Measurements from ENCODE around the gene MLH1.

The MLH1 gene

DNA sequence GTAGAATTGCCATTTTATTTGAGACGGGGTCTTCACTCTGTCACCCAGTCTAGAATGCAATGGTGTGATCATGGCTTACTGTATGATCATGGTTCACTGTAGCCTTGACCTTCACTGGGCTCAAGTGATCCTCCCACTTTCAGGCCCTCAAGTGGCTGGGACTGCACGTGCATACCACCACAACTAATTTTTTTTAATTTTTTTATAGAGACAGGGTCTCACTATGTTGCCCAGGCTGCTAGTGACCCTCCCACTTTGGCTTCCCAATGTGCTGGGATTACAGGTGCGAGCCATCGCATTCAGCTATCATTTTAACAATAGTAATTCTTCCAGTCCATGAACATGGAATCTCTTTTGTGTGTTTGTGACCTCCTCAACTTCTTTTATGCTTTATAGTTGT, 12.3 kb upstream of the MLH1 start:
- DNase-seq: no peak

DNA sequence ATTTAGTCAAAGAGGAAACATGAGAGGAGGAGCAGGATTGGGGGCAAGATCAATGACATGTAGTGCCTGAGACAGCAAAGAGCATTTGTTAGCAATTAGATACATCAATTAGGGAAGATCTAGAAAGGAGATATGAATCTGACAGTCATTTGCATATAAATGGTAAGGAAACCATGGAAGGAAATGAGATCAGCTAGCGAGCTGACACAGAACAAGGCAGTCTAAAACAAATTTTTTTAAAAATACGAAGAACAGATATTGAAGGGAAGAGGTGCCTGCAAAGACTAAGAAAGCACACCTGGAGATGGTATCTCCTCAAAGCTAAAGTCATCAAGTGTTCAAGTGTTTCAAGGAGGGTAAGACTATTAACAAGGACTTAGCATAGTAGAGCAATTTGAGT, 5.0 kb upstream of the MLH1 start:
- DNase-seq: no peak

DNA sequence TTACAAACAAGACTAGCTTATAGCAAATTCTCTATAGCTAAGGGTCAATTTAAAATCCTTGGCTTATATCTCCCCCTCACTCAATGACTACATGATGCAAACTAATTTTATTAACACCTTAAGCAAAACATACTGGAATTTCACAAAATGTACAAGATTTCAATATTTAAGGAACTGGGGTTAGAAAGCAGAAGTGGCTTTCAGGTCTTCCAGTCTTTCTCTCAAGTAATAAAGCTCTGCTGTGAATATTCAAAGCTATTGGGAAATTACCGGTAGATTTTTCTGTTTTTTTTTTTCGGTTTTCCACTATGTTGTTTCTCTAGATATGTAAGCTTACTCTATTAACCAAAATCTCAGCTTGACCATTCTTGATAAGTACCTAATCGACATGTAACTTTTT, 4.3 kb upstream of the MLH1 start:
- DNase-seq: no peak

DNA sequence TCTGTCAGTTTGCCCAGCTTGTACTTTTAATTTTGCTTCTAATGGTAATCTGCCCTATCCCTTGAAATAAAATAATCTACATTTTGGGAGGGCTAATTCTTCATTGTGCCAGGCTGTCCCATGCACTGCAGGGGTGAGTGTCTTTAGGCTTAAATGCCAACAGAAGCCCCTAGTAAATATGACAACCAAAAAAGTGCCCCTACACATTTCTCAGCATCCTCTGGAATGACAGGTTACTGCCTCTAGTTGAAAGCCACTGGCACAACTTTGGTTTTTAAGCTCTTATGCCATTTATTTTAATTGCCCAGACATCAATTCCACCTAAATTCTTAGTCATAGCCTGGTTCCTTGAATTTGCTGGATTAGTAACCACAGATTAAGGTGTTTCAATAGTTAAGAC, 3.8 kb upstream of the MLH1 start:
- no peak for DNase-seq

DNA sequence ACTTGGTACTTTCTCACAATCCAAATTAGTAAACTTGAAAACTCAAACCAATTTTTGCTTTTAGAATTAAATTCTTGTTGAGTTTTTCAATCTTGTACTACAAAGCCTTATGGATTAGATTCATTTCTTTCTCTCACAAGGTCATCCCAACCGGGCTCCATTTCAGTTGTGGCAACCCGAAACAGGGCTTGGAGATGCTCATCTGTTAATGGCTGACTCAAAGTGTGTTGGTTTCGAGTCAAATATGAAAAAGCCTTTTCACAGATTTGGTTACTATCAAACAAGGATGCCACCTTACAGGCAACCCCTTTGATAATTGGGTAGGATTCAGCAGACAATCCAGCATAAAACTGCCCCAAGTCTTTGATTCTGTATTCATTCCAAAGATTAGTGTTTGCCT, 2.2 kb upstream of the MLH1 start:
- no peak for DNase-seq

DNA sequence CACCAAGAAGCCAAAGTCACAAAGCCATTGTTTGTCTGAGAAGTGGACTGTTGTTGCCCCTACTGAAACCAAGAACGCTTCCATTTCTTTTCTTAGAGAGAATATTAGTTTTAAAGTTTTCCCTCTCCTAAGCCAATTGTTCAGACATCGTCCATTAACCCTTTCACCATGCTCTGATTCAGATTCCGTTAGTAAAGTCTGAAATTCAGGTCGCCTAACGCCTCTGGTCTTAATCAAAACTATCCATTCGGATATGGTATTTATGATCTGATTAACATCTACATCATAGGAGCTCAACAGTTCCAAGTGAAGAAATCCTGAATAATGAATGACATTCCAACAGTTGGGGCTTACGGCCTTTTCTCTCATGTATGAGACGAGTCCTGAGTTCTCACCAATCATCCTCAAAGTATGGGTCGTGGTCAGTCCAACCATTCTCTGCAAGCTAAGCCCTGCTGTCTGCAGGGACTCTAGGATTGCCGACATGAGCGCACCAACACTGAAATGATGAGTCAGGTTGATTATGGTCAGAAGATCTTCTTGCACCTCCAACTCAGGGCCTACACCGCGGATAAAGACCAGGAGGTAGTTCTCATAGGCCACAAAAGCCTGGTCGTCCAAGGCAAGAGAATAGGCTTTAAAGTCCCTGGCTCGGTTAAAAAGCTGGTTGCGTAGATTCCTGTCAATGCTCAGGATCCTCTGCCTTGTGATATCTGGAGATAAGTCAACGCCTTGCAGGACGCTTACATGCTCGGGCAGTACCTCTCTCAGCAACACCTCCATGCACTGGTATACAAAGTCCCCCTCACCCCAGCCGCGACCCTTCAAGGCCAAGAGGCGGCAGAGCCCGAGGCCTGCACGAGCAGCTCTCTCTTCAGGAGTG, 1.2 kb upstream of the MLH1 start:
- DNase-seq: peak in 1 of 2 donors; percentile 11

DNA sequence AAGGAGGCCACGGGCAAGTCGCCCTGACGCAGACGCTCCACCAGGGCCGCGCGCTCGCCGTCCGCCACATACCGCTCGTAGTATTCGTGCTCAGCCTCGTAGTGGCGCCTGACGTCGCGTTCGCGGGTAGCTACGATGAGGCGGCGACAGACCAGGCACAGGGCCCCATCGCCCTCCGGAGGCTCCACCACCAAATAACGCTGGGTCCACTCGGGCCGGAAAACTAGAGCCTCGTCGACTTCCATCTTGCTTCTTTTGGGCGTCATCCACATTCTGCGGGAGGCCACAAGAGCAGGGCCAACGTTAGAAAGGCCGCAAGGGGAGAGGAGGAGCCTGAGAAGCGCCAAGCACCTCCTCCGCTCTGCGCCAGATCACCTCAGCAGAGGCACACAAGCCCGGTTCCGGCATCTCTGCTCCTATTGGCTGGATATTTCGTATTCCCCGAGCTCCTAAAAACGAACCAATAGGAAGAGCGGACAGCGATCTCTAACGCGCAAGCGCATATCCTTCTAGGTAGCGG, 452 bp upstream of the MLH1 start, which contains the start of gene EPM2AIP1:
Gene EPM2AIP1, minus strand, starts transcription at position 326 of the 520 bp plus-strand sequence. Its CDS starts 54 bp downstream, at position 272.
- peak in 1 of 2 donors; percentile 96 for DNase-seq

DNA sequence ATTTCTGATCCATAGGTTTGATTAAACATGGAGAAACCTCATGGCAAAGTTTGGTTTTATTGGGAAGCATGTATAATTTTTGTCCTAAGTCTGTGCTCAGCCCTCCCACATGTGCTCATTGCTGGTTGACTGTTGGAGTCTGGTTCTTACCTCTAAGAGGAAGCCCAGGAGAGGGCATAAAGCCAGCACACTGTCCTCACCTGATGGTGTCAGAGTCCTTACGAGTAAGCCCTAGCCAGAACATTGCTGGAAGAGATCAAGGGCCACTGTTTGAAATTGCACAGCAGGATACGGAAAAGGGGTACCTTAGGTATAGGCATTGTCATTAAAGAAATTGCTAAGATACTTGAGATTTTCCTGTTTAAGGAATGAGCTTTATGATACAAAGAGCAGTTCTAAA, 21.3 kb downstream of the MLH1 start:
- DNase-seq: no peak

DNA sequence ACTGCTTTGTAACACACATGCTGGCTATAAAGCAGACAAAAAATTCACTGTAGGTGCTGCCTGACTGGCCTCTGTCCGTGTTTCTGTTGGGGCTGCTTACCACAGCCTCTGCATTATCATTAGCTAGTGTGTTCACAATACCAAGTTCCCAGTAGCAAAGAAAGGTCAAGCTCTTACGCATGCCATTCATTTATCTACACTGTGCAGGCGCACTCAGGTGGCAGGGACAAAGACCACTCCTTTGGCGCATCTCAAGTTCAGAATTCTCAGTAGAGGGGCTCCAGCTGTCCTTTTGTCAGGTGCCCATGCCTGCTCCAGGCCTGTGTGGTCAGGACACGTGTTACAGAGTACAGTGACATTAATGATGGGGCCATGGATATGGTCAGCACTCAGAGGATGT, 22.3 kb downstream of the MLH1 start:
- DNase-seq: no peak

DNA sequence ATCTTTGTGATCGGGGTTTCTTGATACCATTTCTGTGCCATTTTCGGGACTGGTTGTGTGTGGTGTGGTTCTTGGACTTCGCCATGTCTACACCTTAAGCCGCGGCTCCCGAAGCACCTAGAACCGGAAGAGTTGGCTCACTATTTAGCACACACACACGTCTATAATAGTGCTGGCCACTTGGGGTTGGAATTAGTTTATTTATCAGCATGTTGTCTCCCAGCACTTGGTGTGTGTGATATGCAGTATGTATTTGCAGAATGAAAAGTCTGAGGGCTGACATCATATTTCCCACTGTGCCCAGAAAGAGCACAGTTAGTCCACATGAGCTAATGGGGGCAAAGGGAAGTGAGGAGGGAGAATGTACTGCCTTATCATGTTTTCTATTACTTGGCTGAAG, 23.6 kb downstream of the MLH1 start:
- no peak for DNase-seq

DNA sequence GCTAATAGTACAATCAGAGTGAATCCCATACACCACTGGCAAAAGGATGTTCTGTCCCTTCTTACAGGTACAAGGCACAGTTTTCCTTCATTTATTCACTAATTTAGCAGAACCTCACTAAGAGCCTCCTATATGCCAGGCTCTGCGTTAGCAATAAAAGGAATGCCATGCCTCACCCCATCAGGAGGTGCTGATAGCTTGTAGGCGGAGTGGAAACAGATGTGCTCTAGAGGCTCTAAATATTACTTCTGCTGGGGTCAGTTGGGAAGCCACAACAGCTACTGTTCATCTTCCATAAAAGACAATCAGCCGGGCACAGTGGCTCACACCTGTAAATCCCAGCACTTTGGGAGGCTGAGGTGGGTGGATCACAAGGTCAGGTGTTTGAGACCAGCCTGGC, 24.4 kb downstream of the MLH1 start:
- DNase-seq: no peak

DNA sequence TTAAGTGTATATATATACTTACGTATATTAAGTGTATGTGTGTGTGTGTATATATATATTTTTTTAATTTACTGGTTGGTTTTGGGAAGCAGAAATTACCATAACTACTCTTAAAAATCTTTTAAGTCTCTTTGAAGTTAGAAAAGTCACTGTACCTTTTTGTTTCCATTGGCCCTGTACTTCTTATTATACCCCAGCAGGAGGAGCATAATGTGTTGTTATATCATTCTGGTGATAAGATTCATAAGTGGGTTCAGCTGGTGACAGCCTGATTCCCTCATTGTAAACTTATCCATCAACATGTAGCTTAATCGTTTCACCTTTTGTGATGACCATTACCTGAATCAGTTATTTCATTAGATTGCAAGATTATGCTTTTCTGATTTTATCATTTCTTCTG, 30.8 kb downstream of the MLH1 start:
- DNase-seq: no peak

DNA sequence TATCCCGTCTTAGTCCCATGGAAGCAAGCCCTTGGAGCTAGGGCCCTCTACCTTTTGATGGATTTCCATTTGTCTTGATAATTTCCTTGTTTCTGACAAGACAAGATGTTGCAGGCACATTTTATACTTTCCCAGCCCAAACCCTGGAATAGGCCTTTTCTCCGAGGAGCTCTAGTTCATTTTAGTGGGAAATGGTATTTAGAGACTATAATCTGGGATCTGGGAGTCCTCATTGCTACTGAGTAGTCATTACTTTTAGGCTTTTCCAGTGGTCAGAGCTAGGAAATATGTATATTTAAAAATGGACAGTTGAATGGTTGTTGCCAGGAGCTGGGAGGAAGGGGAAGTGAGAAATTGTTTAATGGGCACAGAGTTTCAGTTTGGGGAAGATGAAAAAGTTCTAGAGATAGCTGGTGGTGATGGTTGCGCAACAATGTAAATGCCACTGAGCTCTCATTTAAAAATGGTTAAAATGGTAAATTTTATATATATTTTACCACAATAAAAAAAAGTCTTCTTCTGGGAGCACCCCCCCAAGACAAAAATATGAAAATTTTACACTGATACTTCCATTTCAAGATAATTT, 31.6 kb downstream of the MLH1 start:
- no peak for DNase-seq

DNA sequence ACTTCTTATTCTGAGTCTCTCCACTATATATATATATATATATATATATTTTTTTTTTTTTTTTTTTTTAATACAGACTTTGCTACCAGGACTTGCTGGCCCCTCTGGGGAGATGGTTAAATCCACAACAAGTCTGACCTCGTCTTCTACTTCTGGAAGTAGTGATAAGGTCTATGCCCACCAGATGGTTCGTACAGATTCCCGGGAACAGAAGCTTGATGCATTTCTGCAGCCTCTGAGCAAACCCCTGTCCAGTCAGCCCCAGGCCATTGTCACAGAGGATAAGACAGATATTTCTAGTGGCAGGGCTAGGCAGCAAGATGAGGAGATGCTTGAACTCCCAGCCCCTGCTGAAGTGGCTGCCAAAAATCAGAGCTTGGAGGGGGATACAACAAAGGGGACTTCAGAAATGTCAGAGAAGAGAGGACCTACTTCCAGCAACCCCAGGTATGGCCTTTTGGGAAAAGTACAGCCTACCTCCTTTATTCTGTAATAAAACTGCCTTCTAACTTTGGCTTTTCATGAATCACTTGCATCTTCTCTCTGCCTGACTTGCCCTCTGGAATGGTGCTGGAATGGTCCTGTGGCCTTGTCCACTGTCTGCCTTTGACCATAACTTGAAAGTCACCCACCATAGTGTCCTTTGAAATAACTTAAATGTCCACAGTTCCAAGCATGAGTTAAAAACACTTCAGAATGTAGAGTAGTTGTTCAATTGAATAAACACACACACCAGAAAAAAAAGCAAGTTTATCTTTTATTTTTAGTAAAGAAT, 32.4 kb downstream of the MLH1 start:
- DNase-seq: no peak

DNA sequence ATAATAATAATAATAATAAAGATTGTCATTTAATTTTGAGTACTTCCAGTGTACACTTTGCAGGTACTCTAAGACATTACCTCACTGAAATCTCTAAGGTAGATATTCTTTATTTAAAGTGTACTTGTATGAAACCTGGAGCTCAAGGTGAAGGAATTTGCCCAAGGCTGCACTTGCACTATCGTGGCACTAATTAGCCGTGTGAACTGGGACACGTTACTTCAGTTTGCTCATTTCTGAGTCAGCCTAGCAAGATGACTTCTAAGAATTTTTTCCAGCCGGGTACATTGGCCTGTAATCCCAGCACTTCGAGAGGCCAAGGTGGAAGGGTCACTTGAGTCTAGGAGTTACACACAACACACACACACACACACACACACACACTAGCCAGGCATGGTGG, 33.5 kb downstream of the MLH1 start:
- DNase-seq: no peak

DNA sequence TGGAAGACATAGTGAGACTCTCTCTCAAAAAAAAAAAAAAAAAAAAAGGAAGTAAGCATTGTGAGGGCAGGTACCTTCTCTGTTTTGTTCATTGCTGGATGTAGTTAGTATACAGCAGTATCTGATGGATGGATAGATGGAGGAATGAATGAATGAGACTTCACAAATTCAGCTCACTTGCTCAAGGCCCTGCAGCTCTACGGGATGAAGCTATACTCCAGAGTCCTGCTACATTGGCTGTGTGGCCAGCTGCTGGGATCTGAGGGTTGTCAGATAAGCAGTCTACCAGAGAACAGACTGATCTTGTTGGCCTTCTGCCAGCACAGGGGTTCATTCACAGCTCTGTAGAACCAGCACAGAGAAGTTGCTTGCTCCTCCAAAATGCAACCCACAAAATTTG, 35.0 kb downstream of the MLH1 start:
- no peak for DNase-seq

DNA sequence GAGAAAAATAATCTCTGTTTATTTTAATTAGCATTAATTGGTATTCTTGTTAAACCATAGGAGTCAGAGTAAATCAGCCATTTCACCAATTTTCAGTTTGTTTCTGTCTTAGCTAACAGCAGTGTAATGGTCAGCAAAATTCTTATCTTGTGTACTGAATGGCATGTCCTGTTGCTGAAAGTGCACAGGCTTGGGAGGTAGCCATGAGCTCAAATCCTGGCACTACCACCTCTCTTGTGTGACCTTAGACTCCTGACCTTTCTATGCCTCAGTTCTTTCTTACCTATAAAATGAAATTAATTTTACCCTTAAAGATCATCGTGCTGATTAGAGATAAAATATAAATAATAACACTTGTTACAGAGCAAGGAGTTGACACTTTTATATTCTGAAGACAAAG, 35.8 kb downstream of the MLH1 start:
- DNase-seq: no peak

DNA sequence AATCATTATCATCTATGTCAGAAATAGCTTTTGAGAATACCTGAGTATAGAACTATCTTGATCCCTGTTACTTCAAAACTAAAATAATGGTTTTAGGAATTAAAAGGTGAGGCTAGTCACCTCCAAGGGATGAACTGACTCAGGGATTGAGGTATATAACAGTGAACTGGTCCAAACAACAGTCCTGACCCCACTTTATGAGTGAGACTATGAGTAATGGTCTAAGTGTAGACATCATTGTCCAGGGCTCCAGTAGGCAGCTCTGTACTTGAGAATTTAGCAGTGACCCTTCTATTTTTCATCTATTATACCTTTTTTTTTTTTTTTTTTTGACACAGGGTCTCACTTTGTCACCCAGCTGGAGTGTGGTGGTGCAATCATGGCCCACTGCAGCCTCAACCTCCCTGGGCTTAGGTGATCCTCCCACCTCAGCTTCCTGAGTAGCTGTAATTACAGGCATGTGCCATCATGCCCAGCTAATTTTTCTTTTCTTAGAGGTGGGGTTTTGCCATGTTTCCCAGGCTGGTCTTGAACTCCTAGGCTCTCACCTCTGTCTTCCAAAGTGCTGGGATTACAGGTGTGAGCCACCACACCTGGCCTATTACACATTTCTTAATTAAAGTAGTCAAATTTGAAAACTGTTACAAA, 36.3 kb downstream of the MLH1 start:
- no peak for DNase-seq

DNA sequence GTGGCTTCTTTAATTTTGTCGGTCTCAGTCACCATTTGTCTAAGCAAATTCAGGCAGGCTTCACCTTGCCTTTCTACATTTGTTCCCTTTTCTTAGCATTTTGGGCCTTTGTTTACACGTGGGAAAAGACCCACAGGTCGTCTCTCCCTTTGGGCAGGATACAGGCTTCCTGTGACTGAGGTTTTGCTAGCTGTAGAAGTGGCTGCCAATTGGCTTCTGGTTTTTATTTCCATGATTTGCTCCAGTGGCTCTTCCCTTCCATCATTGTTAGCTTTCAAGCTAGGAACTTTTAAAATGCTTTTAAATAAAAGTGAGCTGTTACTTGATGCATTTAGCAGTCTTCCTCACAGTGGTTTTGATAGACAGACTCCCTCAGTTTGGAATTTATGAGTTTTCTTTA, 37.3 kb downstream of the MLH1 start:
- no peak for DNase-seq

DNA sequence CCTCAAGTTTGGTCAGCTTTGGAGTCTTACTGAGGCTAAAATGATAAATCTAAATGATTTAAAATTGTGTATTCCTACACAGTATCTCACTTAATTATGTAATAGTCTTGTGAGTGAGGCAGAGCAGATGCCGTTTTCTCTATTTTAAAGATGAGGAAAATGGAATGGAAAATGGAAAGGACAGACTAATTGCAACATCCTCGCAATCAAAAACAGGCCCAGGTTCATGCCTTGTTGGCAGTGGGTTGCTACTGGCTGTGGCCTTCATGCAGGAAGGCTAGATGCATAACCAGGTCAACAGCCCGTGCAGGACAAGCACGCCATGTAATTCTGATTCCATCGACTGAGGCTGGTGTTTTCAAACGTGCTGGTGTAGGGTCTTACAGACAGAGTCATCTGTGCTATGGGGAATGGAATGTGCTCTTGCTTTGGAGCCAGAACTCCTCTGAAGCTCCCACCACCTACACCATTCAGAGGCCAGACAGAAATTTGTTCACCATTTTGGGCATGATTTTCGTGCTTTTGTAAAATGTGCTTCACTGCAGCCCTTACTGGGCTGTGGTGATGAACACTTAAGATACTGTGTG, 37.9 kb downstream of the MLH1 start:
- no peak for DNase-seq

DNA sequence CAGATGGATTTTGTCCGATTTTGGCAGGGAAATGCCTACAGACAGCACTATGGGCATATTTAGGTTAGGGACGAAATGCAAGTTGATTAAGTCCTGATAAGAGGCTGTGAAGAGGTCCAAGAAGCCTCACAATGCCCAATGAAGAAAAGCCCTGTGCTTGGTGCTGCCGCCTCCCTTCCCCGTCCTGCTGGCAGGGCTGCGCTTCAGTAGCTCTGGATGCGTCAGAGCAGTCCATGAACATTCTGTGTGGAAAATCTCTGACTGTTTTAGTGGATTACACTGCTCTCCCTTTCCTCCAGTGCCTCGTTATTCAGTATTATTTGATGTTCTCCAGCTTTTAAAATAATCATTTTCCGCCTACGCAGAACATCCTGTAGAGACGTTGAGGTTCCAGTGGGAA, 39.6 kb downstream of the MLH1 start:
- no peak for DNase-seq

DNA sequence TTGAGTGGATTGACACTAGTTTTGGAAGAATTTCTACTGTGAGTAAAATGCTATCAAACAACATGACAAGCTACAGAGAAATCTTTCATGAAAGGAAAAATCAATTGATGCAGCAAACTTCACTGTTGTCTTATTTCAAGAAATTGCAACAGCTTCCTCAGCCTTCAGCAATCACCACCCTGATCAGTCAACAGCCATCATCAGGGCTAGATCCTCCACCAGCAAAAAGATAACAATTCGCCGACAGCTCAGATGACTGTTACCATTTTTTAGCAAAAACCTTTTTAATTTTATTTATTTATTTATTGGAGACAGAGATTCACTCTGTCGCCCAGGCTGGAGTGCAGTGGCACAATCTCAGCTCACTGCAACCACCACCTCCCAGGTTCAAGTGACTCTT, 44.0 kb downstream of the MLH1 start:
- DNase-seq: no peak
